GM19455 (cell line): Measurements from ENCODE around the gene ROS1.

Experiments
- ATAC-seq: cut with Tn5 transposase; IDR thresholded peaks from one replicate; pipeline ENCODE4 v1.9.1; 2021; ENCODE audit not compliant: unreplicated experiment

The ROS1 gene

DNA sequence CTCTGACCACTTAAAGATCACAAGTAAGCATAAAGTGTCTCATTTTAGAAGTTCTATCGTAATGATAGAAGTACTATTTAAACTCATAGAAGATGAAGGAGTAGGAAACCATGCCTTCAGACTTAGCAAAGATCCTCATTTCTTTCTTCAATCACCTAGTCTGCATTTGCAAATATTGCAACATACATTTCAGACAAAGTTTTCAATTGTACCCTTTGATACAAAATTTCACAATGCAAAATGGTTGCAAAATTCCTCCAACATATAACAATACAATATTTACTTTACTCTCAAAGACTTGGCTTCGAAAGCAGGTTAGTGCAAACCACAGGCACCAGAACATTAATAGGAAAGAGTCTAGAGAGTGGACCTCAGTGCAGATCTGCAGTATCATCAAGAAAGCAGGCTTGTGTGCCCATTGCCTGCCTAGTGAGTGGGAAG, 16.1 kb upstream of the ROS1 start:
- ATAC-seq: no peak

DNA sequence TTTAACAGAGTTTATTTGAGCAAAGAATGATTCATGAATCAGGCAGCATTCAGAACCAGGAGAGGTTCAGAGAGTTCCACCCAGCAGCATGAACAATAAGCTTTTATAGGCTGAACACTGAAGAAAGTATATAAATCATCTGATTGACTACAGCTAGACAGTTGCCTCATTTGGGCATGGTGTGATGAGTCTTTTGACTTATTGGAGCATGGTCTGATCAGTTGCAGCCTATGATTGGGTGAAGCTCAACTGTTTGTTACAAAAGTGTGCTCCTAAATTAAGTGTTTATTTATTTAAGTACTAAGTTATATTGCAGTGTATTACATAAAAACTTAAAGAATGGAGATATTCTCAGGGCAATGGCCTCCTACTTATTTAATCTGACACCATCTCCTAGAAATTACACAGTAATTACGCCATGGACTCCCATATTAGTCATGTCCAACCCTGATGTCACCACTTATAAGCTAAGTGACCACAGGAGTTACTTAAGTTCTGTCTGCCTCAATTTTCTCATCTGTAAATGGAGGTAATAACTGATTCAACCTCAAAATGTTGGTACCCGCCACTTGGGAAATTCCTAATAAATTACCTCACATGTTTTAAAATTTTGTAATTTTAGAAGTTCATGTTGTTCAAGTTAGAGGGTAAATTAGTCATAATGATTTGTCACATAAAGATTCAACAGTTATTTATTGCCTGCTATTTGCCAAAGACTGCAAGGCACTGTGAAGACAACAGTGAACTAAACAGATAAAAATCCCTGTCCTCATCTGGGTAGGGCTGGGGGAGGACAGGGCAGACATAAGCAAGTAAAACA, 15.2 kb upstream of the ROS1 start:
- no peak for ATAC-seq

- no peak for ATAC-seq
Measured at GRCh38 chr6:117432273-117432672, 6.5 kb upstream of the ROS1 start.

DNA sequence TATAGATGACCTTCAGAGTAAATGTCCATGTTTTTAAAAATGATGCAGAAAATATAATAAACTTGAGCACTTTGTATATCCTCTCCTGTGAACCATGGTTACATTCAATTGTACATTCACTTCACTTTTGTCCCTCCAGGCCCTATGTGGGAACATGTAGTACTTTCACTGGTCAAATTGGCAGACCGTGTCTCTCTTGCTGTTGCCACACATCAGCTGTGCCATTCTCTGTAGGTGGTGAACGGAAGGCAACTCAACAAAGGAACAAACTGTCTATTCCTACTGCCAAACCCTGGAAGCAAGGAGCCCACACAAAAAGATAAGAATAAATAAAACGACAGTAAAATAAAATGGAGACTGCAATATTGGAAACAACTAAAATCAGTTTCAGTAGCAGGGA, 2.0 kb downstream of the ROS1 start:
- ATAC-seq: no peak

GRCh38 chr6:117418320-117418719, 7.4 kb downstream of the ROS1 start:
- ATAC-seq: no peak

- ATAC-seq: no peak
Measured at GRCh38 chr6:117417851-117418250, 7.9 kb downstream of the ROS1 start.

DNA sequence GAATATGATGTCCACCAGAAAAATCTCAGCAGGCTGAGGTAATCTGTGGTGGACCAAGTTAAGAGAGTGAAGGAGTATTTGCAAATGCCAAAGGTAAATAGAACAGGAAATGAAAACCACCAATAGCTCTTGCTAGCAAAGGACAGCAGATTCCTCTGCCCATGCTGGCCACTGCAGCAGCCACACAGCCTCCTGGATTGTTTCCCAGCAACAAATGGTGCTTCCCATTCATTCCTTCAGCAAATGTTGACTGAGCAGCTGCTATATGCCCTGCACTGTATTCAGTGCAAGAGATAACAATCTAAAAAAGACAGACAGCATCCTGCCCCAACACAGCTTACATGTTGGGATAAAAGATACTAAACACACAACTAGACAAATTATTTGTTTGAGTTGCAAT, 11.0 kb downstream of the ROS1 start:
- ATAC-seq: no peak

DNA sequence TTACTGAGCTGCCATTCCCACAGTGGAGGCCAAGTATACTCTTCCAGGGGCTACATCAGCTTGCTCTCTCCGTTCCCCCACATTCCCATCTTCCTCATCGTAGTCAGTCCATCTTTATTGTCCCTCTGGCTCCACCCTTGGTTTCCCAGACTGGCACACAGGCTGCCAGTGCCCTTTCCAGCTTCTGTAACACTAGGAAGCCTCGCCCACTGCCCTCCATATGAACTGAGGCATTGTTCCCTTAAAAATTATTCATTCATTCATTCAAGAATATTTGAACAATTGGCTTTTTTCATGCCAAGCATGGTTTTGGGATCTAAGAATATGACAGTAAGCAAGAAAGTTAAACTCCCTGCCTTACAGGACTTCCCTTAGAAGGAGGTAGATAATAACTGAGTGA, 14.3 kb downstream of the ROS1 start:
- ATAC-seq: no peak

GRCh38 chr6:117409863-117410262, 15.9 kb downstream of the ROS1 start:
- no peak for ATAC-seq

GRCh38 chr6:117409420-117409819, 16.3 kb downstream of the ROS1 start:
- ATAC-seq: no peak

- no peak for ATAC-seq
Measured at GRCh38 chr6:117404548-117404947, 21.2 kb downstream of the ROS1 start.

- no peak for ATAC-seq
Measured at GRCh38 chr6:117401799-117402198, 23.9 kb downstream of the ROS1 start.

GRCh38 chr6:117399924-117400323, 25.8 kb downstream of the ROS1 start:
- ATAC-seq: no peak

- ATAC-seq: no peak
Measured at GRCh38 chr6:117399126-117399525, 26.6 kb downstream of the ROS1 start.

DNA sequence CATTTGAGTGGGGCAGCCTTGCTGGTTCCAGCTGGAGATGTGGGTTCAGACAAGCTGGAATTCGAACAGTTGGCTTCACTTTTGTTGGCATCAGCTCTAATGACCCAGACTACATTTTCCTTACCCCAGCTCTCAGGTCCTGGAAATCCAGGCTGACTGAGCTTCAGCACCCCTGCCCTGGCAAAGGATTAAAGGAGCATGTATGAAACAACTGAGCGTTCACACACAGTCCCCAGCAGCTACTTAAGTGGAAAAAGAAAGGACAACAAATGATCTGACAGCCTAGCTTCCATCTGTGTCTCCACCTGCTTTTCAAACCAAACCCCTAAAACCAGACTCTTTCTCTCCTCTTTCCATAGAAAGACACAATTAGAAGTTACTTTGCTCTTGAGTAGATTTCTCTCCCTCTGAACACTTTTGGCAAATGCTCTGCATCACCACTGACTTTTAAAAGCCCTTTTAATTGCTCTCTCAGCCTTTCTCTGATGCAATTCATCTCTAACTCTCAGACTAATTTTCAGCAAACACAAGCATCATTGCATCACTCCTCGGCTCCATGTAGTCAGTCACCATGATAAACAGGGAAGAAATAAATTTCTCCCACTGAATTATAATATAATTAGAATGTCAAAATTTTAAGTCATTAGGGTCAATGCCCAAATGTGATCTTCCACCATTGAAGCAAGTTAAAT, 28.1 kb downstream of the ROS1 start:
- ATAC-seq: no peak

GRCh38 chr6:117396228-117396627, 29.5 kb downstream of the ROS1 start:
- no peak for ATAC-seq

DNA sequence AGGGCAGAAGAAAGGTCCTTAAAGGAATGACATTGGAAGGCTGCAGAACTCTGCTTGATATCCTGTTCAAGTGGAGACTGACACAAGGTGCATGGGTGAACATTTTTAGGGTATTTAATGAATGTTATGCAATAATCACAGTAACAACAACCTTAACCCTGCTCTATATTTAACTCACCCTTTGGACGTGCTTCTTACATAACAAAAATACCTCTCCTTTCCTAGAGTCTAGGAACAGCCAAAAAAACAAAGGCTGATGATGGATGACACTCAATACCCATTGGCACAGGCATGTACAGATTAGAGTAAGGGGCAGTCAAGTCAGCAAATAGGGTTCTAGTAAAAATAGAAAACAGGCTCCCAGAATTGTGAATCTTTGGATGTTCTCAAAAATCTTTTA, 30.6 kb downstream of the ROS1 start:
- no peak for ATAC-seq

- no peak for ATAC-seq
Measured at GRCh38 chr6:117393045-117393444, 32.7 kb downstream of the ROS1 start.

- ATAC-seq: no peak
Measured at GRCh38 chr6:117391874-117392583, 33.7 kb downstream of the ROS1 start.

DNA sequence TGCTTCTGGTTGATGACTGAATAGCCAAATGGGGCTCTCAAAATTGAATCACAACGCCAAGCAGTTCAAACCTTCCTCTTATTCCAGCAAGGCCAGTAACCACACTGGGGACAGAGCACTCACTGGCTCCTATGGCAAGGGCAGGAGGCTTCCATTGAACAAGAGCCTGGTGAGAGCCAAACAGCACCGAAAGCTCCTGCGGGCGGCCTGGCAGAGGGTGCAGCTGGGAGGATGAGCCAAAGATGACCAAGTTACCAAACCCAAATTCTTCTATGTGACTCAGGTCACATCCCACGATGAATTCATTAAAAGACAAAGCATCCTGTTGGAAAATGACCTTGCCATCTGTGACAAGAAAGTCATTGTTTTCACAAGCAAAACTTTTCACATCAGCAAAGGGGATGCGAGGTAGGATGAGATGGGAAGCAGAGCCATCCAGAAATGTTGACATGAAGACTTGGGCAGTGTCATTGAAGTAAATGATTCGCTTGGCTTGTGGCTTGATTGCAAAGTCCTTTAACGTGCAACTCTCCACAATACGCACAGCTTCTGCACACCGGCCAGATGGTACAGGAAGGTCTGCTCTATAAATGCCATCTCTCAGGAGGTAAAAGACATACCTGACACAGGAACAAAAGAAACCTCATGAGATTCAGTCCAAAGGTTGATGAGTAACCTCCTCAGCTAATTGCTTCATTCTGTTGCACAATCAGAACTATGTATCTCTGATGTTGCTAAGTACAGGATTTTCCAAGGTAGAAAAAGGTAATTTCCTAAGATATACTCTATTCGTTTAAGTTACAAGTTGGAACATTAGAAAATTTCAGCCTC, 36.3 kb downstream of the ROS1 start:
- no peak for ATAC-seq

GRCh38 chr6:117387454-117387974, 38.2 kb downstream of the ROS1 start:
- no peak for ATAC-seq
